ENCODE results near the gene GARIN5A.
"Not testable (repeated sequence)": the region's sequence is repeated elsewhere in the genome, so short reads cannot be mapped to it uniquely, and the experiment has no call there.

The GARIN5A gene

DNA sequence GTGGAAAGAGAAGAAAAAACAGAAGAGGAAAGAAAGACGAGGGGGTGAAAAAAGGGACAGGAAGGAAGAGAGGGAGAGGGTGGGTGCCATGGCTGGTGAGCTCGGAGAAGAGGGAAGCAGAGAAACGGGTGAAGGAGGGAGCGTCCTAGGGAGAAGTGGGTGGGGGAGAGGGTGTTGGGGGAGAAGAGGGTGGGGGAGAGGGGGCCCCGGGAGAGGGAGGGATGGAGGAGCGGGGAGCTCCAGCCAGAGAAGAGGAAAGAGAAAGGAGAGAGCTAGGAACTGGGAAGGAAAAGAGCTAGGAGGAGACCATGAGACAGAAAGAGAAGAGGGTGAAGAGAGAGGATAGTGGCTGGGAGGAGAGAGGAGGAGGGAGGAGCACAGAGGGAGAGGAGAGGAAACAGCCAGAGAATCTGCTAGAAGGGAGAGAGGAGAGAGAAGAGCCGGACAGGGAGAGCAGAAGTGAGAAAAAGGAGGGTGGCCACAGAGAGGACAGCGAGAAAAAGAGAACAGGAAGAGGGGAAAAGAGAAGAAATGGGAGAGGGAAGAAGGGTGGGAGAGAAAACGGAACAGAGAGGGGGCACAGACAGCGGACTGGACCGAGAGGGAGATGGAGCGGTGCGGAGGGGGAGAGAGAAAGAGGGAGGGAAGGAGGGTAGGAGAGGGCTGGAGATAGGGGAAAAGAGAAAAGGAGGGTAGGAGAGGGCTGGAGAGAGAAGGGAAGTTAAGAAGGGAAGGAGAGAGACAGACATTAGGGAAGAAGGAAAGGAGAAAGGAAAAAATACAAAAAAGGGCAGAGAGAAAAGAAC is 11.9 kb upstream of the GARIN5A start:
- no peak for DNase-seq (ENCODE audit: low read depth in 2 of 3, low spot score in 2 of 3)

DNA sequence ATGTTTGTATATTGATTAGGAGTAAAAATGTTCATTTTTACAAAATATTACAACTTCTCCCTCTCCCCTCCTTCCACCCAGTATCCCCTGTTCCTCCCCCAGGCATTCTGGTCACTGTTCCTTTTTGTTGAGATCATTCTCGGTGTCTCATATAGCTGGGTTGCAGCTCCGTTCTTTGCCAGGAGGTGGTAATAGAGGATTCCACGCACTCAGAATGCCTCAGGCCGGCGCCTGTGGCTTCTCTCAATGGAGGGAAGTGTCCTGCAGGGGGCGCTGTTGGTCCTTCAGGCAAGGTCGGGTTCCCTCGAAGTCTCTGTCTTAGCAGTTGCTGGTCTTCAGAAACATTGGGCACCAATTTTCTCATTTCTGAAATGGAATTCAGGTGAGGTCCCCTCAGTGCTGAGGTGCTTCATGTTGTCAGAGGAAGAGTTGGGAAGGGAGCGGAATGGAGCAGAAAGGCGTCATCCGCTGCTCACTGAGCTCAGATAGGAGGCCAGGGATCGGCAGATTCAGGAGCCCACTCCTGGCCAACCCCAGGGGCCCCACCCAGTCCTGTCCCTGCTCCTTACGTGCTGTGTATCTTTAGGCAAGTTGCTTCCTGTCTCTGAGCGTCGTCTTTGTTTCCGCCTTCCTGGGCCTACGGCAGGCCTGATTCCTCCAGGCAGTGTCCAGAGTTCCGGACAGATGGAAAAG is 10.3 kb upstream of the GARIN5A start:
- peak in 2 of 3 experiments; percentile 30 to 78 for DNase-seq (ENCODE audit: low read depth in 2 of 3, low spot score in 2 of 3)

DNA sequence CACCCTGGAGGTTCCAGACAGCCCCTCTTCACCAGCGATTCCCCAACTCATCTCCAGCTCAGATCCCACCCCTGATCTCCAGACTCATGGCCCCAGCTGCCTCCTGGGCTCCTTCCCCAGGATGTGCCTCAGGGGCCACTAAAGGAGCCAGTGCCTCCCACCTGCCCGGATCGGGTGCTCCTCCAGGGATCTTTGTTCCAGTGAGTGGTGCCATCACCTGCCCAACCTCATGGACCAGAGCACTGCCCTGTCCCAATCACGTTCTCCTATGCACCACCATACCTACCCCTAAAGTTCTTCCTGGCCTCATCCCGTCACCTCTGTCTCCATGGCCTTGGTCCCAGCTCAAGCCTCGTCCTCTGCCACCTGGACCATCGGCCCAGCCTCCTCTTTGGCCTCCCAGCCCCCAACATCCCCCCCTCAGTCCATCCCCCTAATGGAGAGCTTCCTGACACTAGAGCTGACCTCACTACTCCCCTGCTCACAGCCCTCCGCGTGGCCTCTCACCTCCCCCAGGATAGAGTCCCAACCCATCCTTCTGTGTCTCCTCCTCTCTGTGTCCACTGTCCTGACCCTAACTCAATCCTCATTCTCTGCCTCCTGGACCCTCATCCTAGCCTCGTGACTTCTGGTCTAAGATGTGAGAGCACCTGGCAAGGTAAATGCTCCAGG is 8.8 kb upstream of the GARIN5A start:
- DNase-seq (ENCODE audit: low read depth in 2 of 3, low spot score in 2 of 3) = no peak

DNA sequence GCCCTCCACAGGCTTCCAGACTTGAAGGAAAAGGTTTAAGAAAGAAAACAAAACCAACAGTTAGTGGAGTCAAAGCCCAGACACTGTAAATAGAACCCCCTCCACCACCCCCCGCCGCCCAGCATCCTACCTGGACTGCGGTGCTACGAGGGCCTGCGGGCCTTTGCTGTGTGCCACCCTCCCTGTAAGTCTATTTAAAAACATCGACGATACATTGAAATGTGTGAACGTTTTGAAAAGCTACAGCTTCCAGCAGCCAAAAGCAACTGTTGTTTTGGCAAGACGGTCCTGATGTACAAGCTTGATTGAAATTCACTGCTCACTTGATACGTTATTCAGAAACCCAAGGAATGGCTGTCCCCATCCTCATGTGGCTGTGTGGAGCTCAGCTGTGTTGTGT is 6.3 kb upstream of the GARIN5A start:
- no peak for DNase-seq (ENCODE audit: low read depth in 2 of 3, low spot score in 2 of 3)

DNA sequence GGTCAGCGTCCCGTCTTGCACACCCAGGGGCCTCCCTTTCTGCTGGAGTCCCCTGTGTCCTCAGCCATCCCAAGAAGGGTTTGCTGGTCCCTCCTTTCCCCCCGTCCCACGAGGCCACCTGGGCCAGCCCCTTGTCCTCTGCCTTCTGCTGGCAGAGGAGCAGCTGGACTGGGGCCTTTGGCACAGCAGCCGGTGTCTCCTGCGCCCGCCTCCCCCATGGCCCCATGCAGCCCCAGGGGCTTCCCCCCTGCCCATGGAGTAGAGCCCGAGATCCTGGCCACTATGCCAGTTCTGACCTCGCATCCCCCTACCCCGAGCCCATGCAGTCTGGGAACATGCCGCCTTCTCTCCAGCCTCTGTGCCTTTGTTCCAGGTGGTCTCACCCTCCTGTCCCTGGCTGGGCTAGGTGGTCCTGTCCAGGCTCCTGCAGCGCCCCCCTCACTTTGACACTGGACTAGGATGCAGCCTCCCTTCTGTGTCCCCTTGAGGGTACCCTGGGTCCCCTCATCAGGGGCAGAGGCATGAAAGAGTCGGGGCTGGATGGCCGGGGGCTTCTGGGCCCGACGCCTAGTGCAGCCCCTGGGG is 5.7 kb upstream of the GARIN5A start:
- DNase-seq (ENCODE audit: low read depth in 2 of 3, low spot score in 2 of 3) = no peak

DNA sequence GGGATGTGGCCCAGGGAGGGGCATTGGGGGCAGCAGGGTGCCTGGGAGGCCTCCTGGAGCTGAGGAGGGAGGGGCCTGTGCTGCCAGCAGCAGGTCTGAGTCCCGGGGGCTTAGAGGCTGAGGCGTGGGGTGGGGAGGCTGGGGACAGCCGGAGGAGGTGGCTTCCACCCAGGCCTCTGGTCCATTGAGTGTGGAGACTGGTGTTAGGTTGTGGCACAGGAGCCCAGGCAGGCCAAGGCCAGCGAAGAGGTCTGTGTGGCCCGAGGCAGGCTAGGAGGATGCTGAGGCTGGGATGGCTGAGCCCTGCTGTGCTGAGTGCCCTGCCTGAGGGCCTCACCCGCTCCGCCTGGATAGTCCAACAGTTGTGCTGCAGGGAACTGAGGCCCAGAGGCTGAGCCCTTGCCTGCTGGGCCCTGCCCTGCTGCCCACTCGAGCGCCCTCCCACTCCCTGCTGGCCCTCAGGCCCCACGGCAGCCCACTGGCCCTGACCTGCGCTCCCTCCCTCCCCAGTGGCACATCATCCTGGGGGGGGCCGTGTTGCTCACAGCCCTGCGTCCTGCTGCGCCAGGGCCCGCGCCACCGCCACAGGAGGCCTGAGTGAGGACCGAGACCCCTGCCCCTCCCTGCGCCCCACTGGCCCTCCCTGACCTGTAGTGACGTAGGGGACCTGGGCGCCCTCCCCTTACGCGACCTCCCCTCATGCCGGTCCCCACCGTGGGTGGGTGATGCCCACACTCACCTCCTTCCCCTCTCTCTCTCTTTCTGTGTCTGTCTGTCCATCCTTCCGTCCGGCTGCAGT is 4.9 kb upstream of the GARIN5A start:
- DNase-seq (ENCODE audit: low read depth in 2 of 3, low spot score in 2 of 3) = no peak

DNA sequence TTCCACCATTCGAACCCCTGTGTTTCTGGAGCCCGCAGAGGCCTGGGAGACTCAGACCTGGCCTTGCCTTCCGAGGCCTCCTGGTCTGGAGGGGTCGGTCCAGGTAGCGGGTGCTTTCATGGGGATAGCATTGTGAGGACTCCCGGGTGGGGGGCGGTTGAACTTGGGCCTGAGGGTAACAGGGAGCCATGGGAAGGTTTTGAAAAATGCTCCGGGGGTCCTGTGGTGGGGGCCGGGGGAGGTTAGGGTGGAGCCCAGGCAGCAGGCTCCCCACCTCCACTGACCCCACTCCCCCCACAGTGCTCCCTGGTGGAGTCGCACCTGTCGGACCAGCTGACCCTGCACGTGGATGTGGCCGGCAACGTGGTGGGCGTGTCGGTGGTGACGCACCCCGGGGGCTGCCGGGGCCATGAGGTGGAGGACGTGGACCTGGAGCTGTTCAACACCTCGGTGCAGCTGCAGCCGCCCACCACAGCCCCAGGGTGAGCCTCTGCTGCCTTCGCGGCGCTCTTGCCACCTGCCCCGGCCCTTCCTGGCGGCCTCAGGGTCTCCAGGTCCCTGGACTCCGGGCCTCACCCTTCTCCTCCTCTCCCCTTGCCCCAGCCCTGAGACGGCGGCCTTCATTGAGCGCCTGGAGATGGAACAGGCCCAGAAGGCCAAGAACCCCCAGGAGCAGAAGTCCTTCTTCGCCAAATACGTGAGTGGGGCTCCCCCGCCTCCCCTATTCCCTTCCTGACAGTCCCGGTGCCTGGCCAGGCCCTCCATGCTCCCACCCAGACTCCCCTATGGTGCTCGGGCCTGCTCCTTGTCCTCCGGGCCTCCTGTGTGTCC is 3.8 kb upstream of the GARIN5A start:
- no peak for DNase-seq (ENCODE audit: low read depth in 2 of 3, low spot score in 2 of 3)

DNA sequence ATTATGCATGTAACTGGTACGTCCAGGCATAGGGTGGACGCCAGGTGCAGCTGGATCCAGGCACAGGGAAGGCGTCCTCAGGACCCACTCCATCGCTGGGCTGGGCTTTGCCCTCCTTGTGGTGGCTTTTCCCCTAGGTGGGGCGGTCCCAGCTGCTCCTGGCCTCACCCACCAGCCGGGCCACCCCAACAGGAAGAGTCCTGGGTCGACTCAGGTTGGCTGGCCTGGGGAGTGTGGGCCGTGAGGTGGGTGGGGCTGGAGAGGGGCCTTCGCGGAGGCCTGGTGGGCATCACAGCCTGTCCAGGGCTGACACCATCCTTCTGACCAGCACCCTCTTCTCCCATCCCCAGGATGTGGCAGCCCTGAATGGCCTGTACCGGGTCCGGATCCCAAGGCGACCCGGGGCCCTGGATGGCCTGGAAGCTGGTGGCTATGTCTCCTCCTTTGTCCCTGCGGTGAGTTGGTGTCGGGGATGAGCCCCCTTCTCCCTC is 3.2 kb upstream of the GARIN5A start:
- no peak for DNase-seq (ENCODE audit: low read depth in 2 of 3, low spot score in 2 of 3)

DNA sequence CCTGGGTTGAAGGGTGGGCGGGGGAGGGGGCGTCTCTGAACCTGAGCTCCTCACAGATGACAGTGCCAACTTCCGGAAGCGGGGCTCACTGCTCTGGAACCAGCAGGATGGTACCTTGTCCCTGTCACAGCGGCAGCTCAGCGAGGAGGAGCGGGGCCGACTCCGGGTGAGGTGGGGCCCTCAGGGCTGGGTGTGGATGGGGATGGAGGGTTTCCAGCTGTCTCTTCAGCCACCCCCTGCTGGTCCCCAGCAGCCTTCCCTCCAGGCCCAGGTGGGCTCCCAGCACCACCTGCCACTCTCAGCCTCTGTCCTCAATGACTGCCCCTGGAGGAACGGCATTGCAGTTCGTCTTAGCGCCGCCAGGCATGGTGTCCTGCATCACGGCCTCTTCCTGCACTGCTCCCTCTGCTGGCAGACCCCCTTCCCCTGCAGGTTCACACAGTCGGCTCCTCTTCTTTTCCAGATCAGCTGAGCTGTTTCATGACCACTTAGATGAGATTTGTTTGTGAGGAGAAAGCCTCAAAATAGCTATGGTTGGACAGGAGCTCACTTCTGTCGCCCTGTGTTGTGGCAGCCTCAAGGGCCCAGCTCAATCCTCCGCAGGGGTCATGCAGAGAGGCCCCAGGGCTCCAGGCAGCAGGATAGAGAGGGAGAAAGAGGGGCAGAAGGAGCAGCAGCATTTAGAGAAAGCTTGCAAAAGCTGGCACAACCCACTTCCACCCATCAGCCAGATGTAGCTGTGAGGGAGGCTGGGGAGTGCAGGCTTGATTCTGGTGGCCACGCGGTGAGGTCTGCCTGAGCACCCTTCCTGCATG is 2.5 kb upstream of the GARIN5A start:
- DNase-seq (ENCODE audit: low read depth in 2 of 3, low spot score in 2 of 3) = no peak

DNA sequence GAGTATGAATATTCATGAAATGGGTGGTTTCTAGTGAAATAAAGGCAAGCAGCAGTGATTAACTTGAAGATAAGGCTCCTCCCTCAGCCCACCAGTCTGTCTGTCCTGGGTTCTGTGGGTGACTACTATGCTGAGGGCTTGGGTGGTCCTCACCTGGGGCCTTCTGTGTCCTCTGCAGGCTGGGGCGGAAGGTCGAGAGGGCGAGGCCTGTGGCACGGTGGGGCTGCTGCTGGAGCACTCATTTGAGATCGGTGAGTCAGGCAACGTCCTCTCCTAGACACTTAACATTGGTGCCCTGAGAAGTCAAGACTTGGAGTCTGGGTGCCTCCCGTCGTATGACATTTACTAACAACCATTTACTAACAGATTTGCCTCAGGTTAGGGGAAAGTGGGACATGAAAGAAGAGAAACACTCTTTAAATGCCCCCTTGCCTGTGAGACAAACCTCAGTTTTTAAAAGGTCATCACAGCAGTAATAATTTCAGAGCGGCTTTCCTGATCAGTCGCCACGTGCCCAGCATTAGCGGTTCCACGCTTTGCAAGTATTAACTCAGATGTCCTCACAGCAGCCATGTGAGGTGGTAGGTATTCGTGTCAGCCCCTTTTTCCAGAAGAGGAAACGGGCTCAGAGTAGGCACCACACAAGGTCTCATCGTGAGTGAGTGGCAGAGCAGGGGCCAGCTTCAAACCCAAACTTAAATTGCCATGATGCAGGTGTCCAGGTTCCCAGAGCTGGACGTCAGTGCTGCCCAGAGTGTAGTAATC is 1.3 kb upstream of the GARIN5A start:
- no peak for DNase-seq (ENCODE audit: low read depth in 2 of 3, low spot score in 2 of 3)

DNA sequence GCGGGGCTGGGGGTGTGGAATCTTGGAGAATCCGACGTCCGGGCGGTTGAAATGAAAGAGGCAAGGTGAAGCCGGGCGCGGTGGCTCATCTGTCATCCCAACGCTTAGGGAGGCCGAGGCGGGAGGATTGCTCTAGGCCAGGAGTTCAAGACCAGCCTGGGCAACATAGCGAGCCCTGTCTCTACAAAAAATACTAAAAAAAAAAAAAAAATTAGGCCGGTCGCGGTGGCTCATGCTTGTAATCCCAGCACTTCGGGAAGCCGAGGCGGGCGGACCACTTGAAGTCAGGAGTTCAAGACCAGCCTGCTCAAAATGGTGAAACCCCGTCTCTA is 225 bp upstream of the GARIN5A start:
- no peak for DNase-seq (ENCODE audit: low read depth in 2 of 3, low spot score in 2 of 3)

DNA sequence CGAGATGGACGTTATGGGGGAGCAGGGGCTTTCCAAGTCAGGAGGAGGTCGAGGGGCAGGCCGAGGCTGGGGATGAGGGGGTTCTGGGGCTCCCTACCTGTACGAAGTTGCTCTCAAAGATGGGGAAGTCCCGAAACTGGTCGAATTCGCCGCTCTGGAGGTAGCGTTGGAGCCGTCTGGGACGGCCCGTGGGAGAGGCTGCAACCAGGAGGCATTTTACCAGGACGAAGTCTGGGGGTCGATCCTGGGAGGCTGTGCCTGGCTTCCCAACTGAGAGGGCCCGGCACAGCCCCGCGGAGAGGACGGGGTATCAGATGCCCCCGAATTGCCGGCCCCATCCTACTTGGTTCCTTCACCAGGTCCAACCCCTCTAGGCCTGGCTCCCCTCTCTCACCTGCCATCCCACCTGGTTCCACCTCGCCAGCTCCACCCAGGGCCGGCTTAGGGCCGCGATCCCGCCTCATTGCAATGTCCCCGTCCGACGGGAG is 868 bp downstream of the GARIN5A start:
- no peak for DNase-seq (ENCODE audit: low read depth in 2 of 3, low spot score in 2 of 3)

DNA sequence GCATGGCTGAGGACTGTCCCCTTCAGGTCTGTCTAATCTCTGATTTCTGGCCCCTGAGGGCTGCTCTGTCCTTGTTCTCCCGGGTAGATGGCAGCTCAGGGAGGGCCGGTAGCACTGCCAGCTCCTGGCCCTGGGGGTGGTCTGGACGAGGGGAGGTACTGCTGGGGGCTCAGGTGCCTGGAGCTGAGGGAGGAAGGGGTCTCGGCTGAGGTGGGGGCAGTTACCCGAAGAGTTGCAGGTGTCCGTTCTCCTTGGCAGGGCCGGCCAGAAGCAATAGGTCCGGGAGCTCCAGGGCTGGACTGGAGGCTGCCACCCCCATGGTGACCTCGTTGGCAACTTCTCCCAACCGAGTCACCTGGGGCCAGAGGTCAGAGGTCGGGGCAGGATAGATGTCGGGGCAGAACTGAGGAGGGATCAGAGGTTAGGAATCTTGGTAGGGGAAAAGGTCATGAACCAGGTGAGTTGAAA is 1.5 kb downstream of the GARIN5A start:
- DNase-seq (ENCODE audit: low read depth in 2 of 3, low spot score in 2 of 3) = no peak

DNA sequence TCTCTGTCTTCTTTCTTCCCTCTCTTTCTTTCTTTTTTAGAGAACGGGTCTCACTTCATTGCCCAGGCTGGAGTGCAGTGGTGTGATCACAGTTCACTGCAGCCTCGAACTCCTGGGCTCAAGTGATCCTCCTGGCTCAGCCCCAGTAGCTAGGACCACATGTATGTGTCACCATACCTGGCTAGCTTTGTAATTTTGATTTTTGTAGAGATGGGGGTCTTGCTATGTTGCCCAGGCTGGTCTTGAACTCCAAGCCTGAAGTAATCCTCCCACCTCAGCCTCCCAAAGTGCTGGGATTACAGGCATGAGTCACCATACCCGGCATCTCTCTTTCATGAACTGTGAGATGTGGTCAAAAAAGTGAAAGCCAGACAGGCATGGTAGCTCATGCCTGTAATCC is 3.3 kb downstream of the GARIN5A start:
- not testable (repeated sequence) for DNase-seq (ENCODE audit: low read depth in 2 of 3, low spot score in 2 of 3)

DNA sequence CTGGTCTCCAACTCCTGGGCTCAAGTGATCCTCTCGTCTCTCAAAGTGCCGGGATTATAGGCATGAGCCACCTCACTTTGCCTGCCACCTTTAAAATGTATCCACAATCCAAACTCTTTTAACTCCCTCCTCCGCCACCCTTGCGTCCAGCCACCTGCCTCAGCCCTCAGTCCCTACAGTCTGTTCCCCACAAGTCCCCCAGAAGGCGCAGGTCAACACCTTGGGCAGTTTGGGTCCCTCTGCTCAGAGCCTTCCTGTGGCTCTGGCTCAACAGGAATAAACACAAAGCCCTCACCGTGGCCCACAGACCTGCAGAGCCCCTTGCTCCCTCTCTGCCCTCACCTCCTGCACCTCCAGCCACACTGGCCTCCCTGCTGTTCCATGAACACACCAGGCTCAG is 7.8 kb downstream of the GARIN5A start:
- DNase-seq (ENCODE audit: low read depth in 2 of 3, low spot score in 2 of 3) = no peak

DNA sequence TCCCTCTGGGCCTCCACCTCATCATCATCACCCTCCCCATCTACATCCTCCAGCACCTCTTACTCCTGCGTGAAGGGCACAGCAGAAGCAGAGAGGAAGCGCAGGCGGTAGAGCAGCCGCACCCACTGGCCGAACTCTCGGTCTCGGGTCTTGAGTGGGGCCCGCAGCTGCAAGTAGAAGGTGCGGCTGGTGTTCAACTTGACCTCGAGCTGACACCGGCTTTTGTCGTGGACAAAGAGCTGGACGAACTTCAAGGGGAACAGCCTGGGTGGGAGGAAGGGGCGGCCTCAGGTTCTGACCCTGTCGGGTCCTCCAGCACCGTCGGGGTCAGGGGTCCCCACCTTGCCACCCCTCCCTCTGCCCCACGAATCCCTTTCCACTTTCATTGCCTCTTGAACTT is 9.1 kb downstream of the GARIN5A start:
- no peak for DNase-seq (ENCODE audit: low read depth in 2 of 3, low spot score in 2 of 3)

DNA sequence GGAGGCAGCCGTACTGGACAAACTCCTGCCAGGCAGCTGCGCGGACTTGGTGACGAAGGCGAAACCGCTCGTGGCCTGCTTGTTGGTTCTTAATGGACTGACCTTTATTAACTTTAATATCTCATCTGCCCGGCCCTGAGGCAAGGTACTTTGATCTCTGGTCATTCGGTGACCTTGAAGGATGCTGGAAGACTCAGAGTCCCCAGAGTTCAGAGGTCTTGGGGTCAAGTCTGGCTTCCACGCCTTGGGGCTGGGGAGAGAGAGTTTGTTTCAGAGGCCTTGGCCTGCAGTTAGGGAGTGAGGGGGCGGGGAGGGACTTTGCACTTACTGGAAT is 10.0 kb downstream of the GARIN5A start:
- no peak for DNase-seq (ENCODE audit: low read depth in 2 of 3, low spot score in 2 of 3)

DNA sequence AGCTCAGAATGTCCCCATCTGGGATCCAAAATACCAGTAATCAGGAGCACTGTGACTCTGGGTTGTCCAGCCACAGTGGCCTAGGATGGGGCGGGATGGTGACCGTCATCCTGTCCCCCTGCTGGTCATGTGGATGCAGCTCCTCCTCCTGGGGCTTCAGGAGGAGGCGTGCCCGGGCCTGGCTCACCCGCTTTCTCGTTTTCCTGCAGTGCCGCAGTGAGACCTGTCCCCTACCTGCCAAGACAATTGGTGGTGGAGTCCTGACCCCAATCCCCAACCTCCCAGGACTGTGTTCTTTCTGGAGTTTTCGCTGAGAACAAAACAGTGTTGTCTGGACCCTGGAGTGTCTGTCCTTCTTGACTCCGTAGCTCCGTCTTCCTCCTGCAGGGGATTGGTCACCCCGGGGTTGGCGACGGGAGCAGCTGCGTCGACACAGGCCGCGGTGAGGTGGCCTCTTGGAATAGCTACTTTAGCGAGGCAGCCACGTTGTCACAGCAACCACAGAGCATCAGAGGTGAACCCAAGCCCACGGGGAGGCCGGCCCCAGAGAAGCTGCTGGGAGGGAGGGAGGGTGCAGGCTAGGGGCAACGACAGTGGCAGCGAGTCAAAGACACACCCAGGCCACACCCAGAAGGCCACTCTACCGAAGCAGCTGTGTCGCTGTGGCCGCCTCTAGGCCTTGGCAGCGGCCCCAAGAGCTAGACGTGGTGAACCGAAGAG is 10.5 kb downstream of the GARIN5A start:
- no peak for DNase-seq (ENCODE audit: low read depth in 2 of 3, low spot score in 2 of 3)
